NCI-H510A (cell line): Measurements from ENCODE around the gene CACNA2D3.
"Not testable (repeated sequence)": the region's sequence is repeated elsewhere in the genome, so short reads cannot be mapped to it uniquely, and the experiment has no call there.

Source experiments
- DNase-seq: peaks from one replicate; lab custom pipeline; 2025; lab: John Stamatoyannopoulos, UW

The CACNA2D3 gene

DNA sequence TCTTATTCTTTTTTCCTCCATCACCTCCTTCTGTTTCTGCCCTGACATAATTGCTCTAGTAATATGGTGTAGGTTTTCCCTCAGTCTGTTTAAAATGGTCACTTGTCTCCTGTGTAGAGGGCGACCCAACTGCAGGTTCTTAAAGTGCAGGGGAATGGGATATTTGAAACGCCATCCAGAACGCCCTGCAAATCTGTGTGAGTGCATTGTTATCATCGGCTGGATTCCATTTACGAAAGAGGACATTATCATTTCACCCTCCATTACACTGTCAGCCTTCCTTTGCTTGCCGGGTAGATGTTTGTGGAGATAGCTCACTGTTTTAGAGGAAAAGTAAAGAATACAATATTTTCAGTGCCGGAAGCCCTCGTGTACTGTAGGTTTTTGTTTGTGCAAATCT is 451.5 kb downstream of the CACNA2D3 start:
- DNase-seq: no peak

DNA sequence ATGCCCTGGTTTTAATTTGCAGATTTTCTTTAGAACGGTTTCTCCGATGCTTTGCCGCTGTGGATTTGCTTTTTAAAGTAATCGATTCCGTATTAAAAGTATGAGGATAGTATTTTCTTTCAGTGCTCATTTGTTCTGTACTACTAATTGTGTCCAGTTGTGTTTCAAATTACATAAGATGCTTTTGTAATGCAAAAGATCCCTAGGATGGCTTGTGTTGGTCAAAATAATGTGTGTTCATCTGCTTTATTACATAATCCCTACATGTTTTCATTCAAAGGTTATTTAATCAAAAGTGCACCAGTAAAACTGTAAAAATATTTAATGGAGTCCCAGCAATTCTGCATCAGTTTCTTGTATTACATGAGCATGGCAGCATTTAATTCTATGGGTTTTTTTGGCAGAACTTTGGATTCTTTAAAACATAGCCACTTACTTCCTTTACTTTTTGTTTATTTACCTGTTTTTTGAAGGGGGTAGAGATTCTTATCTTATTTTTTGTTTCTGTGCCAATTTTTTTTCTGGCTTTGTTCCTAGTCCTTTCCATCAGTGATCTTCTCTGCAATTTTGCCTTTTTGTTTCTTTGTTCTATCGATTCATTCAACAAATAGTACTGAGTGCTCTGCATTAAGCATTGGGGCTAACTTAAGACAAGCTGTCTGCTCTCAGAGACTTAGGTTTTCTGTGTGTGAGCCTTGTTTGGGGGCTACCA is 452.7 kb downstream of the CACNA2D3 start:
- DNase-seq: no peak

DNA sequence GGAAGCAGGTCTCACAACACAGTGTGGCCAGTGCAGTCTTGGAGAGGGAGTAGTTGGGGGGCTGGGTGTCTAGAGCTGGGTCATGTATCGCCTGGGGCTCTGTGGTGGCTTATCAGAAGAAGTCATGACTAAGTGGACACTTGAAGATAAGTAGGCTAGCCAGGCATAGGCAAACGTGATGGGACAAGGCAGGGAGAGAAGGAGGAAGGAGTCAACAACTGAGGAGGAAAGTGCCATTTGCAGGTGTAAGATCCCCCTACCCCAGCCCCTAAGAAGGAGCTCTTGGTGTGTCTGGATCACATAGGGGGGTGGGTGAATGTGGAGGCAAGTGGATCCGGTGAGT is 453.2 kb downstream of the CACNA2D3 start:
- no peak for DNase-seq

DNA sequence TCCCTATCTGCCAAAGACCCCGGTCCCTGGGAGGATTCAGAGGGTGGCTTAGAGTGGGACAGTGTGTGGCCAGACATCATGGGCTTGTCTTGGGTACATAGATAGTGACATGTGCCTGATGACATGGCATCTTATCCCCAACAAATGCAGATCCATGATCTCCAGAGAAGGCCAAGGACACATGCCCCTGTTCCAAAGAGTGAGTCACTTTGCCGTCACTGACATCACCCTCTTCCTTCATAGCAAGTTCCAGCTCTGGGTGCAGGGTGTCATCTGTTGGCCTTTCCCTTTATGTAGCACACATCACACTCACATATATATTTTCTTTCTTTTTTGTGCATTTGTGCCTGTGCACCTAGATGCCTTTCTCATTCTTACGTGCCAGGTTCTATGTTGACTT is 455.0 kb downstream of the CACNA2D3 start:
- no peak for DNase-seq

DNA sequence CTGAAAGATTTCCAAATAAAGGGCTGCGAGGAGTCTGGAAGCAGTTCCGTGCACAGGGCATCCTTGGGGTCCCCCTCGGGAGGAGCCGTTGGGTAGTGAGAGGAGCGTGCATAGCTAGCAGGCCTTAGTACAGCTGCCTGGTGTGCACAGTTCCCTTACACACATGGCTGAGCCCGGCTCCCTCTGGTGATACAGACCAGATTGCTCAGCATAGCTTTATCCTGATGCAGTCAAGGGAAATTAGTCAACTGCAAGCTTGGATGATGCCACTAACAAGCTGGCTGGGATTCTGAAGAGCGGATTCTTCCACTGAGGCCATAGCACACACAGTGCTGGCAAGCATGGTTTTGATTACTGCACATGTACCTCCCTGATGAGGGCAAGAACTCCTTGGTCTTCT is 456.1 kb downstream of the CACNA2D3 start:
- DNase-seq: no peak

DNA sequence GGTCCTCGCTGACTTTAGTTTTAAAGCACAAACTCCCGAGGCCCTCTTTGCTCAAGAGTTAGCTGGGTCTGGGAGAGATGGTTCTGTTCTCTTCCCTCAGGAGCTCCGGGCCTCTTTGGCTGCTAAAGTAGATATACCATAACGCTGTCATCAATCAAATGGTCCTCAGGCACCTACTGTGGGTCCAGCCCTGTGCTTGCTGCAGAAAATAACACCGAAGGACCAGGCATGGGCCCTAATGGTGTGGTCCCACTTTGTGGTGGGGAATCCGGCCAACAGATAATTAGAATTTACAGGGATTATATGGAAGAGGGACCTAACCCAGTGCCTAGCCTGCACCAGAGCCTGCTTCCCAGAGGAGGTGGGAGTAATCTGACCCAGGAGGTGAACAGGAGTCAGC is 458.1 kb downstream of the CACNA2D3 start:
- no peak for DNase-seq

DNA sequence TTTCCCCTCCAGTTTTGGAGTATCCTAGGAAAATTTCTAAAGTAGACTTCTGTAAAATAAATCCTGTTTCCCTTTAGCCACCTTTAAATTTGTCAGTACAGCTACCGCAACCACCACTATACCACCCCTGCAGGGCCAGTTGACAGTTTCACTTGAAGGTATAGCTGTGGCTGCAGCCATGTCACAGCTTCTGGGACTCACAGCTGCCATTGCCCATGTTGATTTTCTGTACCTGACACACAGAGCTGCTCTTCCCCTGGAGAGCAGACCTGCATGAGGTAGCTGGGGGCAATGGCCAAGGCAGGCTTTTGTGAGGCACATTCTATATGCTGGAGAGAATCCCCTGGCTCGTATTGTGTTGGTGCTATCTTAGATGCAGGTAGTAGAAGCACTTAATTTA is 460.1 kb downstream of the CACNA2D3 start:
- no peak for DNase-seq

DNA sequence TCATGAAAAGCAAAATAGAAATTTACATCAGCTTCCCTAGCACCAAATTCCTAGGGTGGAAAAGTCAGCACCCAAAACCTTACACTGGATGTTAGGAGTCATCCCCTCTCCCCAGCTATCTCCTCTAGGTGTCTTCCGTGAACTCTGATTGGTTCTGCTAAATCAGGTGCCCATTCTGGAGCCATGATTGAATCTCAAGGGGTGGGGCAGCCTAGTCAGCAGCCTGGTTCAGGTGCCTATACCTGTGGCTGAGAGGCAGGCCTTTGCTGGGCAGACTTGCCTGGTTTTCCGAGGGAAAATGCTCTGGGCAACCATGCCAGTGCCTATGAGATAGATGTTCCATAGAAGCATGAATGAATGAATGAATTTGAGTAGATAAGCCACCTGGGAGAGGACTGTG is 468.8 kb downstream of the CACNA2D3 start:
- DNase-seq: no peak

DNA sequence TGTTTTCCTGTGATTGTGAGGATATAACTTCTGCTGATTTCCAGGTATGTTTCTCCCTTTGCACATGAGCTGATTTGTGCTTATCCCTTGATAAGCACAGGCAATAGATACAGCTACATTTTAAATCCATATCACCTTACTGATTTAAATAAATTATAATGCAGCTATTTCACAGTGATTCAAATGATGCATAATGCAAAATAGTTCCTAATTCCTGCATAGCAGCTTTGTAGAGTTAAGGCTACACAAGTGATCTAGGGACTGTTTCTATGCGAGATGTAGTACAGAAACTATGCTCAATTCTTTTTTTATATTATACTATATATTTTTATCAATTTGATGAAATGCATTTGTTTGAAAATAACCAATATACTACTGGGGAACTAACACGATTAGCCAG is 471.3 kb downstream of the CACNA2D3 start:
- no peak for DNase-seq

DNA sequence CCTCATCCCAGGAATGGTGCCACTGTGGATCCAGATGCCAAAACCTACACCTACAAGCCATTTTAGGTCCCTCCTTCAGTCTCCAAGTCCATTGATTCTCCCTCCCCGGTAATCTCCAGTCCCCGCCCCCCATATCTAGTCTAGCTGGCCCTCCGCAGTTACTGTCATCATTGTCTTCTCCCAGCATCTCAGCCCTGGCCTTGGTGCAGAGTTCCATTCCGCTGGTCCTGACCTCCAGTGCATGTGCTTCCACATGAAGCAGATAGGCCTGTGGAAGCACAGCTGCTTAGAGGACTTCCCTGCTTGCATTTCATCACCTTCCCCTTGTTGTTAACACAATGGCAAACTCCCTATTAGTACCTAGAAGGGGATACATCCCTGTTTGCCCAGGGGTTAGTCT is 473.7 kb downstream of the CACNA2D3 start:
- DNase-seq: no peak

DNA sequence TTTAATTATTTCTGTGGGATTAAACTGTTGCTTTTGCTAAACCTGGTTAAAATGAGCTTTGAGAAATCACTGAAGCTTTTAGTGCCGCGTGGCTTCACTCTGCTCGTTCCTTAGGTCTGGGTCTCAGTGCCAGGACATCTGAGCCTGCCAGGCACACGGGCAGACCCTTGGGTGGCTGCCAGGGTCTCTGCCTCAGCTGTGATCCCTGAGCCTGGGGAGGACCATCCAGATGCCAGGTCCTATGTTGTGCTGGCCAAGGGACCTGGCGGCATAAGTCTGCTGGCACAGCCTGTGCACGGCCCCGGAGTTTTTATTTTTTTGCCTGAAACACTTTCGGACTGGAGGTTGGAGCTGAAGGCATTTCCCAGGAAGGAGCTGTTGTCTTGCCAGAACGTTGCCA is 477.4 kb downstream of the CACNA2D3 start:
- no peak for DNase-seq

DNA sequence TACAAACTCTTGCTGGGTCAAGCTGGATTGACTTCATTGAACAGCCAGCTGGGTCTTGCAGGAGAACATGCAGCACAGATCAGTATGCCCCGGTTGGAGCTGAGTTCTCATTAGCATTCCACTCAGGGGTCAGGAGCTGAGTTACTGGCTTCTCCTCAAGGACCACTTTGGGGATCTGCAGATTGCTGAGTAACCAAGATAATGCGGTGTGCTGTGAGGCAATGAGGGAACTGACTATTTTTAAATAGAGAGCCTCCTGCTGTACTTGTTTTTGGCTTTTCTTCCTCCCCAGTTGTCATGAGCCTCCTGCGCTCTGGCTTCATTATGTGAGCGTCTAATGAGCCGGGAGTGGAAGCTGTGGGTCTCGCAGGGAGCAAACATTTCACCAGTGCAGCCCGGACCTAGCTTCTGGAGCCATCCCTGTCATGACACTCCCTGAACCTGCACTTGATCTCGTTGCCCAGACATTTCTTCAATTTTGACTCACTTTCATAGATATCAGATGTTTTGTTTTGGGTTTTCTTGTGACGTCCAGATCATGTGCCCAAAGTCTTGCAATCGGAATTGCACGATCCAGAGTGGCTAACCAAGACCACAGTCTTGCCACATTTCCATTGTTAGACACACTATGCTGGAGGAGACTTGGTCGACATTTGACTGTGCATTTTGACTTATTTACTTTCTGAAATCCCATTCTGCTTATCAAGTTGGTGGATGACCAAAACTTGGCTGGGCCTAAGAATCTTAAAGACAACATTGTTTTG is 478.3 kb downstream of the CACNA2D3 start:
- DNase-seq: no peak

DNA sequence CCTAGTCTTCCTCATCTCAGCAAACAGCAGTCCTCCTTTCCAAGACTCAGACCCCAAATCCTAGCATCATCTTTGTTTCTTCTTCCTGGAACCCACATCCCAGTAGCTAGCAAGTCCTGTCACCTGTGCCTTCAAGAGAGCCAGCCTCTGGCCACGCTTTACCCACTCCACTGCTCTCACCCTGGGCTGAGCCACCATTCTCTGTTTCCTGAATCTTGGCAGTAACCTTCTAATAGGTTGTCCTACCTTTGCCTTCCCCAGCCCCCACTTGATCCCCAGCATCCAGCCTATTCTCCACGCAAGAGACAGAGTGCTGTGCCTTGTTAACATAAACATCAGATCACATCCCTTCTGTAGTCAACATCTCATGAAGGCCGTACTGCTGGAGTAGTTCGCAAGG is 482.1 kb downstream of the CACNA2D3 start:
- no peak for DNase-seq

DNA sequence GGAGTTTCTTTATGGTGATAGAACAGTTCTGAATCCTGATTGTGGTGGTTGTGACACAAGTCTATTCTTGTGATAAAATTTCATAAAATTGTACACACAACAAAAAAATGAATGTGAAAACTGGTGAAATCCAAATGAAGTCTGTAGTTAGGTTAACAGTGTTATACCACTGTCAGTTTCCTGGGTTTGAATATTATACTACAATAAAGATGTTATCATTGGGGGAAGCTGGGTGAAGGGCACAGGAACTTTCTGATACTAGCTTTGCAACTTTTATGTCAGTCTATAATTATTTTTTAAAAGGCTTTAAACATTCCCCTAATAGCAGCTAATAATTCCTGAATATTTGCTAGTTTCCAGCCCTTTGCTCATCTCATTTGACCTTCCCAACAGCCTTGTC is 485.7 kb downstream of the CACNA2D3 start:
- DNase-seq: no peak

DNA sequence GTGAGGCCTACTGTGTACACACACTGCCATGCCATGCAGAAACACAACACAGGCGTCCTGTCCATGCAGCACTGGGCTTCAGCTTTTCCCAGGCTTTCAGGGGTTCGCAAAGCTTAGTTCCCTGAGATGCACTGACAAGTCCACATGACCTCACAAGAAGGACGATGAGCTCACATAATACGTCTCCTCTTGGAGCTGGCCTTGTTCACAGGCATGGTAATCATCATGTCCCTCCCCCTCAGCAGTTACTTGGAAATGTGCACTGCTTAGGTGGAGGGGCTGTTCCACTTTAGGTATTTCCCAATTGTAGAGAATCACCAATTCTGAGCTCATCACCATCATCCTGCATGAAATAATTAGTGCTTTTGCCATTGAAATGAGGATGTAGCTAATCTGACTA is 496.7 kb downstream of the CACNA2D3 start:
- DNase-seq: no peak

DNA sequence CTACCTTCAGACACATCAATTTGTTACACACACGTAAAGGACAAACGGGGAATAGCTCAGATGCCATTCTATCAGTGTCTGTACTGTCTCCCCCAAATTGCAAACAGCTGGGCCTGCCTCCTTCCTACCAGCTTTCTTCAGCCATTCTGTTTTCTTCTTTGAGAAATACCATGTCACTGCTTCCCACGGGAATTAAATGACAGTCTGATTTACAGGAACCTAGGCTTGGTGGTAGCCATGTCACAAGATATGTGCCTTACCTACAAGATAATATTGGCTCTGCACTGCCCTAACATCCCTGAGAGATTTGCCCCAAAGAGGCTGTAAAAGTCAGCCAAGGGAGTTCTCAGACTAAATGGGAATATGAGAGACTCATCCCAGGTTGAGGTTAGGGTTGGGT is 497.2 kb downstream of the CACNA2D3 start:
- DNase-seq: no peak

DNA sequence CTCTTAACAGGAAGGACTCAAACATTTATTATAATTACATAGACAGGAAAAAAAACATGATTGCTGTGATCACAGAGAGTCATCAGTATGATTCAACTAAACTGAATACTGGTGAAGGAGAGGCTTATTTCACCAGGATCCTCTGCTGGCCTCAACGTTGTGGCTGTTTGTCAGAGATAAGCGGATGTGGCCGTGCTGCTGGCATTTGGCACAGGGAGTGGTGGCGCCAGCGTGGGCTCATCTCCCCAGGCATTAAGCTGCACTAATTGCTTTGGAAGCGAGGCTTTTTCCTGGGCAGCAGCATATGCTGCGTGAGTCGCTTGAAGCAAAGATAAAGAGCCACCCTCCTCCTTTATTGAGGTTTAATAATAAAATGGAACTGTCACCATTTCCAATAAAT is 498.8 kb downstream of the CACNA2D3 start:
- DNase-seq: no peak

DNA sequence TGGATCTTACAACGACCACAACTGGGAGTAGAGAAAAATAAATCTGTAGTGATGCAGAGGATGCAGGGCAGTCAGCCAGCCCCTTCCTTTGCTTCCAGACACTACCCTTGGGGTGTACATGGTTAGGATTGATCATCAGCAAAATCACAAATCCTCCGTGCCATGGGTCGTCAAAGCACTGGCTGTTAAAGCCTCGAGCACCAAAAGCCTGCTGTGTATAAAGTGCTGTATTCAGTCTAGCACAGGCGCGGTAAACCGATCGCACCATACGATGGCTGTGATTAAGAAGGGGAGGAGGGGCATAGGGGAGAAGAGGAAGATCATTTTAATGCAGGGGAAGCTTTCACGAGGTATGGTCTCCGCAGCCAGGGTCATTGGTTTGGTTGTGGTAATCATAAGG is 500.3 kb downstream of the CACNA2D3 start:
- no peak for DNase-seq

DNA sequence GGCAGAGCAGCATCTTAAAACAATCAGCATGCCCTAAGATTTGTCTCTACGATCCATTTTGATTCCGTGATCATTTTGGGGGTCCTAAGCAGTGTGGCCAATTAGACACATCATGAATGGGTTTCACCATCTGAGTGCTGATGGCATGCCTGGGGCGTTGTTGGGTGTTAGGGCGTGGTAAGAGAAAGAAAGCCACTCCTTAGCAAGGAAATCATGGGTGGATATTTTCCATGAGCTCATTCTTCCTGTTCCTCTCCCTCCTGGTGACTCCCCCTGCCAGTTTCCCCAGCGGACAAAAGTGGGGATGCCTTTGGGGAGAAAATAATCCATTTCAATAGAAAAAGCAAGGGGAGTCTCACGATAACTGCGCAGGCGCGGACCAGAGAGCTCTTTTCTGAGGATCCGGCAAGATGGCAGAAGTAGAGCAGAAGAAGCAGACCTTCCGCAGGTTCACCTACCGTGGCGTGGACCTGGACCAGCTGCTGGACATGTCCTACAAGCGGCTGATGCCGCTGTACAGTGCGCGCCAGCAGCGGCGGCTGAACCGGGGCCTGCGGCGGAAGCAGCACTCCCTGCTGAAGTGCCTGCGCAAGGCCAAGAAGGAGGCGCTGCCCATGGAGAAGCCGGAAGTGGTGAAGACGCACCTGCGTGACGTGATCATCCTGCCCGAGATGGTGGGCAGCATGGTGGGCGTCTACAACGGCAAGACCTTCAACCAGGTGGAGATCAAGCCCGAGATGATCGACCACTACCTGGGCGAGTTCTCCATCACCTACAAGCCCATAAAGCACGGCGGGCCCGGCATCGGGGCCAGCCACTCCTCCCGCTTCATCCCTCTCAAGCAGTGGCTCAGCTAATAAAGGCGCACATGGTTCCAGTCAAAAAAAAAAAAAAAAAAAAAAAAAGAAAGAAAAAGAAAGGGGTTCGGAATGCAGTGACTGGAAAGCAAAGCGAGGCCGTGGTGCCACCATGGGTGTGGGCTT is 503.7 kb downstream of the CACNA2D3 start:
- DNase-seq: no peak

DNA sequence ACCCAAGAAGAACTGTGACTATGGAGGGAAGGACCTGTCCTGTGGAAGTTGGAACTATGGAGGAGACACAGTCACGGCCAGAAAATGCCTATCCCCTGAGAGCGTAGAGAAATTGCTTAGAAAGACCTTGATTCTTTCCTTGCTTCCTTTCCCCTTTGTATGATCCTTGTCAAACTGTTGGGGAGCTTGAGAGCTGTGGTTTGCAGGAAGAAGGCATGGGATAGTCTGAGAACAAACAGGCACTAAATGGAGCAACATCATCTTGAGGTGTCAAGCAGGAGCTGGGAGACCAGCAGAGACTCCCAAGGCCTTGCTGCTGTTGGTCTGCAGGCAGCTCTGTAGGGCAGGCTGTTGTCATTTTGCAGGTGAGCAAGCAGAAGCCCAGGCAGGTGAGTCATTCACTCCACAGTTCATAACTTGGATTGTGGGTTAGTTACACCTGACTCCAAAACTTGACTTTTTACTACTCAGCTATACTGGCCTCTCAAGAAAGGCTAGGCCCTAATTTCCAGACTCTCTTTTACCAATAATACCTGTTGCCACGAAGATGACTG is 506.6 kb downstream of the CACNA2D3 start:
- DNase-seq: no peak

DNA sequence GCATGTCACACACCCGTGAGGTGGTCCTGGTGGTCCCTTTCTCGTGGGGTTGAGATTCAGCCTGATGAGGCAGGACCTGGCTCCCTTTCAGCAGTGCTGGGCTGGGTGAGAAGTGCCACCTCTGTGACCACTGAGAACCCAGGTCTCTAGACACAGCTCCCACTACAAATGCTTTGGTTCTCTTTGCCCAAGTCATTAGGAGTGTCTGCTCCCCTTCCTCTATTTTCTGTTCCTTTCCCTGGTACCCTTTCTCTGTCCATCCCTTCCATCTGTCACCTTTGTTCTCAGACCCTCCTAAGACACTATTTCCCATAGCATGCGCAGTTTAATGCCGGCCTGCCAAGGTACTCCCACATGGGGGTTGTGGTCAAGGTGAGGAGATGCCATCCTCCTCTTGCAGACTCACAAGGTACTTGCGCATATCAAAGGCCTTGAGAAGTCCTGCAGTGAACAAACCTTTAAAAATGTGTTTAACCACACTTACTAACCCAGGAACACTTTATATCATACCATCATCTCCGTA is 507.8 kb downstream of the CACNA2D3 start:
- DNase-seq: no peak

DNA sequence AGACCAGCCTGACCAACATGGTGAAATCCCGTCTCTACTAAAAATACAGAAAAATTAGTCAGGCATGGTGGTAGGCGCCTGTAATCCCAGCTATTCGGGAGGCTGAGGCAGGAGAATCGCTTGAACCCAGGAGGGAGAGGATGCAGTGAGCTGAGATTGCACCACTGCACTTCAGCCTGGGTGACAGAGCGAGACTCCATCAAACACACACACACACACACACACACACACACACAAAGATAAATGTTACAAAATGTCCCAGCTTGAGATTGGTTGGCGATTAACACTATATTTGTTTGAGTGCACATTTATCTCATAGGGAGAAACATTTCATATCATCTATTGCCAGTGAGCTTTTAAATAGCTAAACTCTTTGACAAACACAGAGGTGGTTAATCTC is 508.6 kb downstream of the CACNA2D3 start:
- DNase-seq: not testable (repeated sequence)
